GM21515 (cell line): ENCODE data around the gene PTPRE.

Experiments
- ATAC-seq: cut with Tn5 transposase; IDR thresholded peaks from one replicate; pipeline ENCODE4 v1.9.1; 2021; ENCODE audit not compliant: unreplicated experiment

The PTPRE gene

GRCh38 chr10:127949831-127950230 lies 42.9 kb downstream of the PTPRE start:
- no peak for ATAC-seq

DNA sequence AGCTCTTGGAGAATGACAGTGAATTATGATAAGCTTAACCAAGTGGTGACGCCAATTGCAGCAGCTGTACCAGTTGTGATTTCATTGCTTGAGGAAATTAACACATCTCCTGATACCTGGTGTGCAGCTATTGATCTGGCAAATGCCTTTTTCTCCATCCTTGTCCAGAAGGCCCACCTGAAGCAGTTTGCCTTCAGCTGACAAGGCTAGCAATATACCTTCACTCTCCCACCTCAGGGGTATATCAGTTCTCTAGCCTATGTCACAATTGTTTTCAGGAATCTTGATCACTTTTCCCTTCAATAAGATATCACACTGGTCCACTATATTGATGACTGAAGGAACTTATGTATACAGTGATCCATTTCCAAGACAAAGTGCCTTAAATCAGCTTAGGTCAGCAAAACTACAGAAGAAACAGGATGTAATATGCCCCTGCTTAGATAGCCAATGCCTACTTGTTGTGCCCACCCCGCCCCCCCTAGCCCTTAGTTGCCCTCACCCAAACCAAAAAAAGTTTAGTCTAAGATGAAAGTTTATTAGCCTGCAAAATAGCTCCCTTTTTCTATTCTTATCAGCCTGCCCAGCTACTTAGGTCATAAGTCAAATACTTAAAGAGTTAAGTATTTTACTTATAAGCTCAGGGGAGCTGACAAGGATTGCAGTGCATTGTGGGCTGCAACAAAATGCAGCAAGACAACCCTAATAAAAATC lies 45.1 kb downstream of the PTPRE start:
- ATAC-seq: no peak

DNA sequence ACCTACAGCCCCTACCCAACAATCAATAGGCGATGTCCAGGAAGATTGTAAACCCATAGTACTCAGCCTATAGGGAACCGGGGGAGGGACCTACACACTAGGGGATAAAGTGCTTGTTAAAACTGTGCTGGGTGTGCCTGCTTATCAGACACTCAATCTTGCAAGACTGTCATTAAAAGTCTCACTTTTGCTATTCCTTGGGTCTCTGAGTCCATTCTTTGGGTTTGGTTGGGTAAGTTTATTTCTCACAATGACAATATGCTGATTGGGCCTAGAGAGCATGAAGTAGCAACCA lies 45.6 kb downstream of the PTPRE start:
- no peak for ATAC-seq

GRCh38 chr10:127952918-127953317 lies 46.0 kb downstream of the PTPRE start:
- no peak for ATAC-seq

DNA sequence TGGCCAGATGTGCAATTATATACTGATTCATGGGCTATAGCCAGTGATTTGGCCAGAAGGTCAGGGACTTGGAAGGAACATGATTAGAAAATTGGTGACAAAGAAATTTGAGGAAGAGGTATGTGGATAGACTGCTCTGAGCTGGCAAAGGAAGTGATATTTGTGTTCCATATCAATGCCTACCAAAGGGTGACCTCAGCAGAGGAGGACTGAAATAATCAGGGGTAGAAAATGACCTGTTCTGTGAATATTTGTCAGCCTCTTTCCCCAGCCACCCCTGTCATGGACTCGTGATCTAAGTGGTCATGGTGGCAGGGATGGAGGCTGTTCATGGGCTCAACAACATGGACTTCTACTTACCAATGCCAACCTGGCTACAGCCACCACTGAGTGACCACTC lies 47.0 kb downstream of the PTPRE start:
- no peak for ATAC-seq

GRCh38 chr10:127959428-127959827 lies 52.5 kb downstream of the PTPRE start:
- ATAC-seq: no peak

DNA sequence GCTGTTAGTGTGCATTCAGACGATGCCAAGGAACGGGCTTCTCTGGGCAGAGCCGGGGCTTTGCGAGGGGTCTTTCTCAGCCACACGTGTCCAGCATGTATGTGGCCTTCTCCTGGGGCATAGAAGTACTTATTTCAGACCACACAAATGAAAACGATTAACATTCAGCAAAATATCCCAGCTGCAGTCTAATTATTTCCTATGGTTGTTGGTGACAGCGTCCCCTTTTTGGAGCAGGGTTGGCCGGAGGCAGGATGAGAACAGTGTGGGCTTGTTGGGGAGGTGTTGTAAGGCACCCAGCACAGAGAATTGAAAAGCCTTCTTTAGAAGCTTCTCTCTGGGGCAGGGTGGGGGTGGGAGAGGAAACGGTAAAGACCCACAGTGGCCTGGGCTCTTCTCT lies 54.2 kb downstream of the PTPRE start:
- no peak for ATAC-seq

DNA sequence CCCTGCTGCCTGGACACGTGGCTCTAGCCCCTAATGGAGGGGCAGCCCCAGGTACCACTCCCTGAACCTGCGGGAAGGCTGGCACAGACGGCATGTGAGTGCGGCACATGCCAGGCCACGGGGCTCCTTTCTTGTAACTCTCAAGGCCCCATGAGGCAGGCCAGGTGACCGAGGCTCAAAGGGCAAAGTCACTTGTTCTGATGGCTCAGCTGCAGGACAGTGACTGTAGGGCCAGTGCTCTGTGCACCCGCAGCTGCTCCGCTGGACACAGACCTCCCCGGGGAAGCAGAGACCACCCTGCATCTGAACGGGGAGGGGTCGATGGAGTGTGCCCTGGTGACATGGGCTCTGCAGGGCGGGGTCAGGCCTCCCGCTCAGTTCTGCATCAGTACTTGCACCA lies 55.3 kb downstream of the PTPRE start:
- no peak for ATAC-seq

GRCh38 chr10:127963136-127963535 lies 56.2 kb downstream of the PTPRE start:
- ATAC-seq: no peak

DNA sequence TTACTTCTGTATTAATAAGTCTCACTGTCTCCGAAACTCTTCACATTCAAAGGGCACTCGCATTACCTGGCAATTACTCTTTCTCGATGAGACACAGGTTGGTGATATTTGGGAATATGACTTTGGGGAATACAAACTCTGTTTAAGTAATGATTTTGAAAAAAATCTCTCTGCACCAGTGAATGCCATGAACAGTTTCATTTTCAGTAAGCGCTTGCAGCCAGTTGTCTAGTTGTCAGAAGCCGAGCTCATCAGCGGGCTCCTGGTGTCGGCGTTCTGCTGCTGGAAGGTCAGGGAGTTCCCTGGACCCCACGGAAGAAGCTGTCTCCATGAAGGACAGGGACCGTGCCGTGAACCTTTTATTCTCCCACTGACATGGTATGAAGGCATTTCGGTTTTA lies 57.7 kb downstream of the PTPRE start:
- no peak for ATAC-seq

DNA sequence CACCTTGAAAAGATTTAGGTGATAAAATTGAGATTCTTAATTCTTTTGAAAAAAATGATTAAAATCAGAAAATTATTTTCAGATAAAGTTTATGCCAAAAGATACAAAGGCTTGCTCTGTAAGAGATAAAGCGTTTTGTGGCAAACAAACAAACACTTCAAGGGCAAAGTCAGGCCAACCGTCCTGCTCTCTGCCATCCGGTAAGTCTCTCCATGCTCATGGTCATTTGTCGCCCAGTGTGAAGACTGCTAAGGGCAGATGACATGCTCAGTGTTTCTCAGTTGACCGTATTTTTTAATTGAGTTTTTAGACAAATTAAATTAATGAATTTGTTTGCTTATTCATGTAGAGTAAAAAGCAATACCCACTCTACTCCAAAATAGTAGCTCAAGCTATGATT lies 60.0 kb downstream of the PTPRE start:
- no peak for ATAC-seq

- no peak for ATAC-seq
Observed at GRCh38 chr10:127968027-127968441, 61.1 kb downstream of the PTPRE start.

- no peak for ATAC-seq
Observed at GRCh38 chr10:127968659-127969058, 61.8 kb downstream of the PTPRE start.

DNA sequence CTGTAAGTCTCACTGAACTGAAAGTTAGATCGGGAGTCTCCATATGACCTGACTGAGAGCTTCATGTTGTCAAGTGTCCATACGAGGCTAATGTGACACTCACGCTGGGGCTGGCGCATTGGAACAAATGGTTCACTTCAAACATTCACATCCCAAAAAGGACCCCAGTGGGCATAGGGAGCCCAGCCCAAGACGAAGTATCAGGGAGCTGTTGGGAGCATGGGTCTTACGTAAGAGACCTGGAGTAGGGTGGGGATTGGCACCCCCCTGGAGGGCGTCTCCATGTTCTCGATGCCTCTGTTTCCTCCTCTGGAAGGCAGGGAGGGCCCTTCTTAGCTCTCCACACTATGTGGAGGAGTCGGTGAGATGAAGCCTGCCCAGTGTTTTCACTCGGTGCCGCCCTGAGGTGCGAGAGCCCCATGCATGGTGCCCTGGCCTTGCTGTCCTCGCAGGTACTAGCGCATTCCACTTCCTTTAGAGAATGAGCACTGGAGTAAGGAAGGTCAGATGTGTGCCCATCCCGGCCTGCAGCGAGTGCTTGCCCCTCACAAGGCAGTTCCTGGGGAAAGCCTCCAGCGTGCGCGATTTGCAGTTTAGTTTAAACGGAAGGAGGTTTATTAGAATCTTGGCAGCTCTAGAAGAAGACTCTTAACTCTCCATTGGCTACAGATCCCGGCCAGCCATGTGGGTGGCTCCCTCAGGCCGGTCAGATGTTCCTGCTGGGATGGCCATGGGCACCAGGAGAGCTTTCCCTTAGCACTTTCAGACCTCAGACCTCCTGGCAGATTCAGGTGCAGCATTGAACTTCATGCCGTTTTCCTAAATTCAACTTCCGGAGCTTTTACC lies 64.4 kb downstream of the PTPRE start:
- ATAC-seq: no peak

DNA sequence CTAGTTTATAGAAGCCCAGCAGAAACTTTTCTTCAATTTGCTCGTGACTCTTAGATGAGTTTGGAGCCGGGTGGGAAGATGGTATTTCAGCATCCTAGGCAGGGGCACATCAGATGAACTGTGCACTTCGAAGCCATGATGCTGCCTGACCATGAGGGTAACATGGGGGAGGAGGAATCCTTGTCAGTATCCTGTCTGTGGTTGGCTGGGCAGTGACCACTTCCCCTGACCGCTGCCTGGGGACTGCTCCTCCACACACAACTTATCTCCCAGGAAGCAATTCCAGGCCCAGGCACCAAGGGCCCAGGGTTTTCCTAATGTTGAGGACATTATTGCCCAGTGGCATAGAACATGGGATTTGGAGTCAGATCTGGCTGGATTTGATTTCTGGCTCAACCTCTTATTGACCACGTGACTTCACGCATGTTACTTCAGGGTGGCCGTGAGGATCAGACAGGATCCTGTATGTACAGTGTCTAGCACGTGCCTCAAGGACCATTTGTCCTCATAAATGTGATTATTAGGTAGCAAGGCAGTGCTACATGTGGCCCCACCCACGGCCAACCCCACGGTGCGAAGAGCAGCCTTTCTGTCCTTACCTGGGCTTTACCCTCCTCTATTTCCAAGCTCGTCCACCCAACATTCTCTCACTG lies 65.2 kb downstream of the PTPRE start:
- no peak for ATAC-seq

GRCh38 chr10:127972751-127973357 lies 66.0 kb downstream of the PTPRE start:
- ATAC-seq: no peak

DNA sequence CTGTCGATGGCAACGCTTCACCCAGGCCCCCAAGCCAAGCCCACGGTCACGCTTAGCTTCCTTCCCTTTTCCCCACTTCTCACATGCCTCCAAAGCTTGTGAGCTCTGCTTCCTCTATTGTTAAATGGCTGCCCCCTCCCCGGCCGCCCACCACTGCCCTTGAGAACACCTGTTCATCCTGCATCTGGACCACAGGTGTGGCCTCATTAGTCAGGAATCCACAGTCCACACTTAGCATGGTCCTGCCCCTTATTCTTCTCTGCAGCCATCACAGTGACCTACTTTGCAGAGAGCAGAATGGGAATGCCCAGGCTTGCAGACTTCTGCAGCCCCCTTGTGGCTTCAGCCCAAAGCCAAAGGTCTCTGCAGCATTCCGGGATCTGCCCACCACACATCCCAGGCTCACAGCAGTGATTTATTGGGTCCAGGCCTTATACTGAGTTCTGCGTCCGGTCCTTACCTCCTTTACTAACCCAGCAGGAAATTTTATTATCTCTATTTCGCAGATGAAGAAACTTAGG lies 66.9 kb downstream of the PTPRE start:
- ATAC-seq: no peak

DNA sequence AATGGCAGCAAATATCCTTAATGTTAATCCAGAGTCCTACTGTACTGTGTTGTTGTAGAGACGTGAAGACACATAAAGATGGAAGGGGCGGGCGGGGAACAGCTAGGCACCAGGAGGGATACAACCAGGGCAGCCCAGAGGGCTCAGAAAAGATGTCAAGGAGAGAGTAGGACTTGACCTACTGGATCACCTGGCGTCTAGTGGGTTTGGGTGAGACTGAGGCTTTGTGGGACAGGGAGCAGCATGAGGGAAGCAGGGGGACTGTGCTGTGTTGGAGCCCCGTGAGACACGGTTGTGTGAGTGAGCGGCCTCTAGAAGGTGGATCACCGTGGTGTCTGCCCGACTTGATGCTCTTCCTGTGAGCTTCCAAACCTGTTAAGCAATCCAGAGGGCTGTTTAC lies 68.0 kb downstream of the PTPRE start:
- no peak for ATAC-seq

DNA sequence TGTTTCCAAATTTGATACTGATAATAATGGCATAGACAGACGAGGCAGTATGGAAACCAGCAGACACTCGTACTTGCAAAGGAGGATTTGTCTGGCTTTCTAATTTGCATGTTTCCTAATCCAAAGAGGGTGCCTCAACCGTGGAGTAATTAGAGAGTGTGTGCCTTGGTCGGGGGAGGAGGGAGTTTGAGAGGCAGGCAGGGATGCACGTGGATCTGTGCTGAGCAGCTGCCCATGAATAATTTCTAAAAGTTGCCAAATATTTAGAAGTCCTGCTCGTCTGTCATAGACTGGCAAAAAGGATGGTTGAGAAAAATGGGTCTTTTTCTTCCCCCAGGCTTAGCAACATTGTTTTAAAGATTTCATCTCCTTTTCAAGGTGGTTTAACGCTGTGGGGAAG lies 69.4 kb downstream of the PTPRE start:
- no peak for ATAC-seq

GRCh38 chr10:127976701-127977356 lies 69.9 kb downstream of the PTPRE start:
- ATAC-seq: no peak
